PC-3 (cell line): ENCODE measurements around the gene CPB2.

ENCODE experiments used
- EZH2 ChIP-seq: fragments of 300-600 bp; sonication (generic); IDR thresholded peaks from one replicate; pipeline ENCODE4 v1.6.1; 2017; ENCODE audit warnings: antibody characterized with exemption, mild to moderate bottlenecking, low read length; ENCODE audit not compliant: unreplicated experiment
- TF ChIP-seq, protein P1 (sequence below): fragments of 300-600 bp; sonication (generic); conservative IDR thresholded peaks from 2 replicates; pipeline ENCODE4 v1.5.1; 2017; ENCODE audit warnings: antibody characterized with exemption, low read depth, mild to moderate bottlenecking, low read length

DNA sequence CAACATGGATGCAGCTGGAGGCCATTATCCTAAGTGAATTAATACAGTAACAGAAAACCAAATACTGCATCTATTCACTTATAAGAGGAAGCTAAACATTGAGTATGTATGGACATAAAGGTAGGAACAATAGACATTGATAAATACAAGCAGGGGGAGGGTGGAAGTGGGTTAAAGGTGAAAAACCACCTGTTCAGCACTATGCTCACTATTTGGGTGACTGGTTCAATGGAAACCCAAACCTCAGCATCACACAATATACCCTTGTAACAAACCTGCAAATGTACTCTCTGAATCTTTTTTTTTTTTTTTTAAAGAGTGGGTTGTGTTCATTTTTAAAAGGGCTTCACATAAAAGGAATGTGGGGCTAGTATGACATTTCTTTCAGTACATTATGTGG, 26.9 kb upstream of the CPB2 start:
- no peak for TF ChIP-seq EZH2
- TF ChIP-seq, protein P1, sequence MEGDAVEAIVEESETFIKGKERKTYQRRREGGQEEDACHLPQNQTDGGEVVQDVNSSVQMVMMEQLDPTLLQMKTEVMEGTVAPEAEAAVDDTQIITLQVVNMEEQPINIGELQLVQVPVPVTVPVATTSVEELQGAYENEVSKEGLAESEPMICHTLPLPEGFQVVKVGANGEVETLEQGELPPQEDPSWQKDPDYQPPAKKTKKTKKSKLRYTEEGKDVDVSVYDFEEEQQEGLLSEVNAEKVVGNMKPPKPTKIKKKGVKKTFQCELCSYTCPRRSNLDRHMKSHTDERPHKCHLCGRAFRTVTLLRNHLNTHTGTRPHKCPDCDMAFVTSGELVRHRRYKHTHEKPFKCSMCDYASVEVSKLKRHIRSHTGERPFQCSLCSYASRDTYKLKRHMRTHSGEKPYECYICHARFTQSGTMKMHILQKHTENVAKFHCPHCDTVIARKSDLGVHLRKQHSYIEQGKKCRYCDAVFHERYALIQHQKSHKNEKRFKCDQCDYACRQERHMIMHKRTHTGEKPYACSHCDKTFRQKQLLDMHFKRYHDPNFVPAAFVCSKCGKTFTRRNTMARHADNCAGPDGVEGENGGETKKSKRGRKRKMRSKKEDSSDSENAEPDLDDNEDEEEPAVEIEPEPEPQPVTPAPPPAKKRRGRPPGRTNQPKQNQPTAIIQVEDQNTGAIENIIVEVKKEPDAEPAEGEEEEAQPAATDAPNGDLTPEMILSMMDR: no peak
